GM12874 (cell line): ENCODE measurements around the gene CHD5.

Experiments used
- CTCF ChIP-seq: IDR thresholded peaks from 2 replicates; pipeline ENCODE4 v1.5.1; 2011; ENCODE audit warnings: low read depth, mild to moderate bottlenecking, control low read depth, low read length, moderate library complexity; ENCODE audit not compliant: insufficient read depth

The CHD5 gene

GRCh38 chr1:6072774-6073479 is 107.2 kb downstream of the CHD5 start:
- no peak for TF ChIP-seq CTCF

DNA sequence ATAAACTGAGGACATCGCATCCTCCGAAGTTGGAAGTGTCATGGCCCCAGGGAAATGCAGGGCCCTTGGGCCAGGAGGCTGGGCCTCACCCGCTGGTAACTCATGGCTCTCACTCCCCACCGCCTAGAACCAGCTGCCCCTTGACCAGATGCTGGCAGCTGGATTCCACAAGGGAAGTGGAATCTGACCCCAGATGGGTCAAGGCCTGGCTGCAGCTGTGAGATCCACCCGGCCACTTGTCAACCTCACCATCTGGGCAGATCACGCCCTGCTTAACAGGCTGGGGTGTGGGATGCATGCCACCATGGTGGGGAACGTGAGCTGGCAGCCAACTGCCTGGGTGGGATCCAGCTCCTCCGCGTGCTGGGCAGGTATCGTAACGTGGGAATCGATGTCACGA is 108.9 kb downstream of the CHD5 start:
- TF ChIP-seq CTCF: no peak

- no peak for TF ChIP-seq CTCF
These were observed 109.6 kb downstream of the CHD5 start for GRCh38 chr1:6070450-6070974.

DNA sequence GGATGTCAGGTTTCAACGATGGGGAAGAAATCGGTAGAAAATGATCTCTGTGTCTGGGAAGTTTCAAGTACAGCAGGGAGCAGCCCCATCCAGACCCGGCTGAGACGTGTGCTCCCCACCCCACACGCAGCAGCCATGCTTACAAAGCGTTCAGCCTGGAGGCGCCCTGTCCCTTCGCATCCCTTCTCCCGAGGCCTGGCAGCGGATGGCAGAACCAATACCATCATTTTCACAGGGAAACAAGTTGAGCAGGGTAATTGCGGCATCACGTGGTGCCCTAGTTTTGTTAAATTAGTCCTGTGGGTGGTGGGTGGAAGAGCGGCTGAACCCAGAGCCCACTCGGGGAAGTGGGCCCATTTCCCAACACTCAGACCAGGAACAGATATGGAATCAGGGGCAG is 110.5 kb downstream of the CHD5 start:
- no peak for TF ChIP-seq CTCF

DNA sequence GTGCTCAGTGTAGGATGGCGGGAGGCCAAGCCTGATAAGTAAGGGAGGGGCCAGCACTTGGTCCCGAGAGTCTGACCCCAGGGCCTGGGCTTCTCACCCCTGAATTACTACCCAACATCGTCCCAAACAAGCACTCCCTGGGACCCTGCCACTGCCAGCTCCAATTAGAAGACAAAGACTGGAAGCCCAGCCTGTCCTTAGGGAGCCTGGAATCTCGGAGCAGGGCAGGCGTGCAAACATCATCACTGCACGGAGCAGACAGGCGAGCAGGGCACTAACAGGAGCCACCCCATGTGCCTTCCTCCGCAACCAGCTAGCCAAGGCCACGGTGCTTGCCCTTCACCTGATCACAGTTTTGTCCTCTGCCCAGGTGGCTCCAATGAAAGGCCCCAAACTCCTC is 111.2 kb downstream of the CHD5 start:
- no peak for TF ChIP-seq CTCF

- TF ChIP-seq CTCF: no peak
These were observed 112.0 kb downstream of the CHD5 start for GRCh38 chr1:6068073-6068472.

DNA sequence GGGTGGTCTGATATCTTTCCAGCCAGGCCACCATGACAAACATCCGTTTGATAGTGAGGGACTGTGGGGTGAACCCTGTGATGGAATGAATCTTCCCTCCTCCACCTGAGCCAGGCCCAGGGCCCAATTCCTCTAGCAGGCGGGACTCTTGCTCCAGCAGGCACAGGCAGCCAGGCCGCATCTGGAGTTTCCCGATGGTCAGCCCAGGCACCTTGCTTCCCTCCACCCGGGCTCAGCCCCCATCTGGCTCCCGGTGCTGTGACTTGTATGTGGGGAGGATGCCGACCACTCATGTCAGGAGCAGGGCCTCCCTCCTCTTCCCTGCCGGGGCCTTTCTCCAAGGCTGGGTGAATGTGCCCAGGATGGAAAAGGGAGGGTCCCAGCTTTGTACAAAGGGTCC is 113.4 kb downstream of the CHD5 start:
- no peak for TF ChIP-seq CTCF
